HG02970 (cell line): ENCODE results near the gene PLEKHH1.
"Not testable (repeated sequence)": the region's sequence is repeated elsewhere in the genome, so short reads cannot be mapped to it uniquely, and the experiment has no call there.

ENCODE experiments used
- ATAC-seq: cut with Tn5 transposase; IDR thresholded peaks from one replicate; pipeline ENCODE4 v1.9.1; 2021; ENCODE audit warnings: mild to moderate bottlenecking, moderate library complexity, moderate number of reproducible peaks; ENCODE audit not compliant: unreplicated experiment, low FRiP score

The PLEKHH1 gene

DNA sequence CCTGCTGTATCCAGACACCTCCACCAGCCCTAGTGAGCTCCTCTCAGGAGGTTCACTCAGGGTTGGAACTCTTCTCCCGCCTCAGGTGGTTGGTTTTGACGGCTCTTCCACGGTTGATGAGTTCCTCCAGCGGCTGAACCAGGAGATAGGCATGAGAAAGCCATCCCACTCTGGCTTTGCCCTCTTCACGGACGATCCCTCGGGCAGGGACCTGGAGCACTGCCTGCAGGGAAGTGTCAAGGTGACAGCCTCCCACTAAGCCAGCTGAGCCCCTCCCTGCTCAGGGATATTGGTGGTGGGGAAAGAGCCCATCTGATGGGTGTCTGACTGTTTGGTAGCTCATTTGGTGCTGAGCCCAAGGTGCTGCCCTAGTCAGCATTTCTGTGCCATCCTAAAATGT lies 46.5 kb downstream of the PLEKHH1 start:
- no peak for ATAC-seq

DNA sequence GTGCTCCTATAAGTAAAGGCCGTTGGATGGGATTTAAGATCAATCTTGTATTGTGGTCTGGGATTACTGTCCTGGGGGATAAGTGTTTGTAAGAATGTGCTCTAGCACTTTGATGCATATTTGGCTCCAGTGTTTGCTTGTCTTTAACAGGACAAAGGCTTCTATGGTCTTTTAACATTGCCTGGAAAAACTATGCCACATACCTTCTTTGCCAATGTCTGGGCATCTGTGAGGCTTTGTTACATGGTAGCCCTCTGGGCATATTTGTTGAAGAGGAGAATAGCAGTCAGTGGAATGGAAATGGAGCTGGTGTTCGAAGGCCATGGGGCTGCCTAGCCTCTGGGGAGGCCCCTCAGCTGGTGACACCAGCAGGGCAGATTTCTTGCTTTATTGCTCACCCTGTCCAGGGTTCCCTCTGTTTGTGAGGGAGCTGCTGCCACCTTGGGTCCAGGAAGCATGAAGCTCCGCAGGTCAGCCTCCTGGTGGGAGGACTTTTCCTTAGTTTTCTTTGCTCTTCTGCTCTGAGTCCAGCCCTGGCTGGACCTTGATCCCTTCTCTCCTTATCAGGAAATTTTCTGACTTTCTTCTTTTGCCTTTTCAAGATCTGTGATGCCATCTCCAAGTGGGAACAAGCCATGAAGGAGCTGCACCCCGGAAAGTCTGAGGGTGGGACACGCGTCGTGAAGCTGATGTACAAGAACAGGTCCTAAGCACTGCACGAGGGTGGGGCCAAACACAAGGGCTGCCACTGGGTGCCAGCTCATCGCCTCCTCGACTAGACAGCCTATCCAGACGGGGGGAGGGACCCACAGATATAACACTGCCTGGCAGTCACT lies 47.5 kb downstream of the PLEKHH1 start:
- ATAC-seq, result no peak

DNA sequence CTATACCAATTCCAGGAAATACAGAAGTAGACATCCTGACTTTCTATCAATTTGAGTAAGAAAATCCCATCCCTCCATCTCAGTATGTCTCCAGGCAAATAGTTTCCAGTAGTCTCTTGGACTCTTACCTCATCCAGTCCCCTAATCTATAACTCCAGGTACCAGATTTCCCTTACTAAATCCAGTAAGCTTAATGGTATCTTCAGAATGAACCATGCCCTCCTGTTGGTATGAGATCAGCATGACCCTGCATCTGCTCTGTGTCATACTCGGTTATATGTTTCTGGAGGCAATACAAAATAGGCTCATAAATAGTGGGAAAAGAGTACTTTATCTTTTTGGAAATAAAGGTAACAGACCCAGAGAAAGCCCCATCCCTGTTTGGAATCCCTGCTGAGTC lies 48.6 kb downstream of the PLEKHH1 start:
- ATAC-seq, result no peak

DNA sequence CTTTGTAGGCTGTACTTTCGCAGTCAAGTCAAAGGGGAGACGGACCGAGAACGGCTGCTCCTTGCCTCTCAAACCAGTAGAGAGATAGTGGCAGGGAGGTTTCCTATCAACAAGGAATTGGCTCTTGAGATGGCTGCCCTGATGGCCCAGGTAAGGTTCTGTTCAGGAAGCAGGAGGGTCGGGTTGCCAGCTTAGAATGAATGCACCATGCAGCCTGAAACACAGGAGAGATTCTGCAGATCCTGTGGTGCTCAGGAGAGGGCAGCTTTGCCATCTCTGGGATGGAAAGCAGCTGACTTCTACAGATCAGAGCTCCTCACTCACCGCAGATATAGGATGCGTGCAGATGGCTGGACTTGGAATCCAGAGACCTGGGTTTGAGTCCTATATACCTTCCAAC lies 49.0 kb downstream of the PLEKHH1 start:
- ATAC-seq, result no peak

DNA sequence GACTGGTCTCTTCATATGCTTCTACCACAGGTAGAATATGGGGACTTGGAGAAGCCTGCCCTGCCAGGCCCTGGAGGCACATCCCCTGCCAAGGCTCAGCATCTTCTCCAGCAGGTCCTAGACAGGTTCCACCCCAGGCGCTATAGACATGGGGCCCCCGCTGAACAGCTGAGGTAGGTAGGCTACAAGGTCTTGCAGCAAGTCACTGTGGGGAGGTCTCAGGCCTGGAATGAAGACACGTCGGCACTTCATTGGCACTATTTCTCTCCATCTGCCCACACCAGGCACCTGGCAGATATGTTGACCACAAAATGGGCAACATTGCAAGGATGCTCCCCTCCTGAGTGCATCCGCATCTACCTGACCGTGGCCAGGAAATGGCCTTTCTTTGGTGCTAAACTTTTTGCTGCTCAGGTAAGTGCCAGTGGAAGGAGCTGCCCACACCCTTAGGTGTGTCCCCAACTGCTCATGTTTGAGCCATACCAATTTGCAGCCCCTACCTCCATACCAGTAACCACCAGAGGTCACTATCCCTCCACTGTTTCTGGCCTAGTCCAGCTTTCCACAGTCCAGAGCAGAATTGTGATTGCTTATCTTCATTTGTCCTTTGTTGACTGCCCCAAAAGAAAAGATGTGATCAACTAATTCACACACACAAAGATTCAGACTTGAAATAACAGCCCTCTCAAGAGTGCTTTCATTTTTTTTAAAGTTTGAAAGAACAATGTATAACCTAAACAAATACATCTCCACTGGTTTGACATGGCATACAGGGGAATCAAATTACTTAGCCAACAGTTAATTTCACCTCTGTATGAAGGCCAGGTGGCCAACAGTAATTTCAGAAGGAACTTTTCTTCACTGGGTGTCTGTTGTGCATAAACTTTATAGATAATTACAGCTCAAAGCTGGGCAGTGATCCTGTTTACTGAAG lies 50.9 kb downstream of the PLEKHH1 start:
- no peak for ATAC-seq

DNA sequence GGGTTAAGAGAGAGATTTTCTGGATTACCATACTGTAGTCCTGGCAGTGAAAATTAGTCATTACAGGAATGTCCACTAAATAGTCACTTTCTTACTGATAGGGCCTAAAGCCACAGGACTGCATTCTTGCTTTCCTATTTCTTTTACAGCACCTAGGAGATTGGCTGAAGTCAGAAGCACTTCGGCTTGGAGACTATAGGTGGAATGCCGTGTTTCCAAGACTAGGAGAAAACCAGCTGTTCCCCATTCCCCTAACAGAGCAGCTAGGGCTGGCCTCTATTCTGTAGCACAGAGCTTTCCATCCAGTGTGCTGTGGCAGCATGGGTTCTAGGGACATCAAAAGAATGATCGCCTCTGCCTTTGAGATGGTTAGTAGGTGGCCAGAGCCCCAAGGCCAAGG lies 51.9 kb downstream of the PLEKHH1 start:
- ATAC-seq, result no peak

DNA sequence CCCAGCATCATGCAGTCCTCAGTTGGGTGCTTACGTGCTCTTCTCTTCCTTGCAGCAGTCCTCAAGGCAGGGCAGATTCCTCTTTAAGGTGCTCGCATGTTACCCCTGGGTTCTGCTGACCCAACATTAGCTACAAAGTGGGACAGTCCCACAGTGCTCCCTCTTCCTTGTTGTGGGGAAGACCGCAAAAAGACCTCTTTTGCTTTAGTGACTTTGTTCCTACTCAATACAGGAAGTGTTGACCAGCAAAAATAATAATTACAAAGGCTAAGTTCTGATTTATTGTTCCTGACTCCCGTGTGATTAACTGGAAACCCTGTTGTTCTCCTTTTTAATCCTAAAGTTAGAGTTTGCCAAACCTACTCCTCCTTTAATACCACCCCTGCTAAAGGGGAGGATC lies 53.3 kb downstream of the PLEKHH1 start:
- ATAC-seq, result no peak

DNA sequence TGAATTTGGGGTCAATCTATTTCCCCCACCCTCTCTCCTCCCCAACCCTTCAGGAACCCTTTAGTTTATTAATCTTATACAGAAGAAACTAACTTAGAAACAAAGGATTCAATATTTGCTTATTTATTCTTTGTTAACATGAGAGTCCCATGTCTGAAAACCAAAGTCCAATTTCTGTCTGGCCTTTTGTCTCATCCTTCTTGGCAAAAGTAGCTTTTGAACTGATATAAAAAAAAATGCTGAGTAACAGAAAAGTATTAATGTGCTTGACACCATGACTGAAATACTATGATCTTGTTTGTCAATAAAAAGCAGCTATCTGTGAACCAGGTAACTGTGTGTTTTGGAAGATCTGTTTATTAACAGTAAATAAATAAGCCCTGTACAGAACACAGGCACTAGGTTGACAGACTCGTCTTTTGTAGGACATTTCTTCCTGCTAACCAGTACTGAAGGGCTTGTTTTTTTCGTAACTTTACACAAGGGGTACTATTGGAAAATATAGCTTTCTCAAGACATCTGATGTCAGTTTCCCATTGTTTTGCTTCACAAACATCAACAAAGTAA lies 56.2 kb downstream of the PLEKHH1 start:
- ATAC-seq, result no peak

DNA sequence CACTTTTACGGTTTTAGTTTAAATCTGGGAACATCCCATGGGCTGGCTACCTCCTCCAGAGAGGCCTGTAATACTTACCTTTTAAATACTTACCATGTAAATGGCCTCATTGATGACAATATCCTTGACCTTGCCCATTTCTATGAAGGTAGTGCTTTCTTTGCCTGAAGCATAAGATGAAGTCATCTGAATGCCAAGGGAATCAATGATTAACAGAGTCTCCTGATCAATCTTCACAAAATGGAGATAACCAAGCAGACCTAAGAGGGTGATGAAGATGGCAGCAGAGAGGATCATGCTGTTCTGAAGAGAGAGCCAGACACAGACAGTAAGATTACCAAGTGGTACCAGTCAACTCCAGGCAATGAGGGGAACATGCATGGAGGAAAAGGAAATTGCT lies 60.6 kb downstream of the PLEKHH1 start:
- not testable (repeated sequence) for ATAC-seq

DNA sequence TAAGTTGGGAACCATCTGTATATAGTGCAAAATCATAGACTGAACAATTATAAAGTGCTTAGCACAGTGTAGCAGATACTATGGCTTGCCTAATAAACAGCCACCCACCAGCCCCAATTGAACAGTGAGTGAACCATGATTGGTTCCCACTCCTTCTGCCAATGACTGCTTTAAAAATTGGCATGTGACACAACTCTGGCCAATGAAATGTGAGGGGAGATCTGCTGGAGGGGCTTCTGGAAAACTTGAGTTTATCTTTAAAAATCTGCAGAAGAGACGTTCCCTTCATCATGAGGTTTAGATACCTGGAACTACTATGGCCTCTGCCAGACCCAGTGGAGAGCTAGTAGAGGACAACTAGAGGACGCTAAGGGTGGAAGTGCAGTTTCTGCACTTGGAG lies 62.3 kb downstream of the PLEKHH1 start:
- ATAC-seq, result no peak

DNA sequence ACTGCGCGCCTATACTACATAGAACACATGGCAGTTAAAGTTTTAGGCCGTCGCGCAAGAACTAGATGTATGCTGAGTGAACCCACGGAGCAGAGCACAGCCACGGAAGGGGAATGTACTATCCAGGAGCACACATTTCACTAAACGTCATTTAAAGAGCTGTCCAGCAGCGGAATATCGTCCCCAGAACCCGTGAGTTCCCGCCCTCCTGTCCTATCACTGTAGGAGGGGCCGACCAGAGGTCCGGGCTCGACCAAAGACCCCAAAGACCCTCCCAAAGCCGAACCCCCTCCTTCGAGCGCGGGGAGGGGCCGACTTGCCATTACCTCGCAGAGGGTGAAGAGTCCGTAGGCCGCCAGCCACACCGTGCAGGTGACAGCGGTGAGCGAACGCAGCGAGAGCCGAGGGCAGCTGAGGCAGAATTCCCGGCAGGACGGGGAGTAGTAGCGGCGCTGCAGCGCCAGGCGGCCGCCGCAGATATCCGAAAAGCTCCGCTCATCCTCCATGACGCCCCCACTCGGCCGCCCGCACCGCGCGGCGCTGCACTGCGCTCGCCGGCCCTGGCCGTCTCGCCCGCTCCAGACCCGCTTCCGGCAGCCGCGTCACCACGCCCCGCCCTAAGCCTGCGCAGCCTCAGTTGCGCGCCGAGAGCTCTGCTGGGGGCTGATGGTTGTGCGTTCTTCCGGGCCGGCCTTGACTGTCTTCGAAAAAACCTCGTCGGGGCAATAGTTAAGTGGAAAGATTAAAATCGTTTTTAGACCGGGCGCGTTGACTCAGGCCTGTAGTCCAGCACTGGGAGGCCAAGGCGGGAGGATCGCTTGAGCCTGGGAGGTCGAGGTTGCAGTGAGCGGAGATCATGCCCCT lies 66.8 kb downstream of the PLEKHH1 start, which contains the start of gene PIGH:
Gene PIGH (minus strand): TSS at position 571 of the 864 bp plus-strand sequence. CDS start 65 bp downstream, at position 506.
- peak; percentile 90 for ATAC-seq

DNA sequence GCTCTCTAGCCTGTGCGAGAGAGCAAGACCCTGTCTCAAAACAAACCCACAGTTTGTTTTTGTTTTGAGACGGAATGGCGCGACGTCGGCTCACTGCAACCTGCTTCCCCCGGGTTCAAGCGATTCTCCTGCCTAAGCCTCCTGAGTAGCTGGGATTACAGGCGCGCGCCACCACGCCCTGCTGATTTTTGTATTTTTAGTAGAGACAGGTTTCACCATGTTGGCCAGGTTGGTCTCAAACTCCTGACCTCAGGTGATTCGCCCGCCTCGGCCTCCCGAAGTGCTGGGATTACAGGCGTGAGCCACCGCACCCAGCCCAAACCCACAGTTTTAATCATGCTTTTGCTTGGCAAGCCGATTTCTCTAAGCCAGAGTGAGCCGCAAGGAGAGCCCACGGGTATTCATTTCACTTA lies 67.5 kb downstream of the PLEKHH1 start:
- ATAC-seq, result not testable (repeated sequence)

DNA sequence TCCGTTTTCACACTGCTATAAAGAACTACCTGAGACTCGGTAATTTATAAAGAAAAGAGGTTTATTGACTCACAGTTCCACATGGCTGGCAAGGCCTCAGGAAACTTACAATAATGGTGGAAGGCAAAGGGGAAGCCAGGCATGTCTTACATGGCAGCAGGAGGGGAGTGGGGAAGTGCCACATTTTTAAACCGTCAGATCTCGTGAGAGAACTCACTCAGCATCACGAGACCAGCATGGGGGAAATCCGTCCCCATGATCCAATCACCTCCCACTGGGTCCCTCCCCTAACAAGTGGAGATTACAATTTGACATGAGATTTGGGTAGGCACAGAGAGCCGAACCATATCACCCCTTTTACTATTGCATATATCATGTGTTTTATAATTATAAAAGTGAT lies 69.0 kb downstream of the PLEKHH1 start:
- ATAC-seq, result no peak

DNA sequence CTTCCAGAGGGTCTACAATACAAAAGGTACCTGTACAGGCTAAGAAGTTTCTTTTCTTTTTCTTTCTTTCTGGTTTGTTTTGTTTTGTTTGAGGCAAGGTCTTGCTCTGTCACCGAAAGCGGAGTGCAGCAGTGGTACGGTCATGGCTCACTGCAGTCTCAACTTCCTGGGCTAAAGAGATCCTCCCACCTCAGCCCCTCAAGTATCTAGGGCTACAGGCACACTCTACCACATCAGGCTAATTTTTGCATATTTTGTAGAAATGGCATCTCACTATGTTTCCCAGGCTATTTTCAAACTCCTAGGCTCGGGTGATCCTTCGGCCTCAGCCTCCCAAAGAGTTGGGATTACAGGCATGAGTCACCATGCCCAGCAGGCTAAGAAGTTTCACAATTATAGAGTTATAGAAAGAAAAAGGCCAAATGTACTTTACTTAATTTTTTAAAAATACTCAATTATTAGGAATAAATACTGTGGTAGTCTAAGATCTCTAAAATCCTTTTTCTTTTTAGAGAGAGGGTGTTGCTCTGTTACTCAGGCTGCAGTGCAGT lies 70.0 kb downstream of the PLEKHH1 start:
- no peak for ATAC-seq

DNA sequence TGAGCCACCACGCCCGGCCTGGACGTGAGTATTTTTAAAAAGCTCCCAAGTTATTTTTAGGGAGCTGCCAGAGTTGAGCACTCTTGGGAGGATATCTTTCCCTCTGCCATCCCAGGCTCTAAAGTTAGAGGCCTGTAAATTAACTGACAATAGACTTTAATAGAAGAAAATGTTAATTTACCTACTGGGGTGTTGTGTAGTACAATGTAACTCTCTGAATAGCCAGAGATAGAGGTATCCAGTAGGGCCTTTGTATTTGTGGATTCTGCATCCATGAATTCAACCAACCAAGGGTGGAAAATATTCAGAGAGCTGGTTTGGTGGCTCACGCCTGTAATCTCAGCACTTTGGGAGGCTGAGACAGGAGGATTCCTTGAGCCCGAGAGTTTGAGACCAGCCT lies 74.6 kb downstream of the PLEKHH1 start:
- ATAC-seq, result no peak

DNA sequence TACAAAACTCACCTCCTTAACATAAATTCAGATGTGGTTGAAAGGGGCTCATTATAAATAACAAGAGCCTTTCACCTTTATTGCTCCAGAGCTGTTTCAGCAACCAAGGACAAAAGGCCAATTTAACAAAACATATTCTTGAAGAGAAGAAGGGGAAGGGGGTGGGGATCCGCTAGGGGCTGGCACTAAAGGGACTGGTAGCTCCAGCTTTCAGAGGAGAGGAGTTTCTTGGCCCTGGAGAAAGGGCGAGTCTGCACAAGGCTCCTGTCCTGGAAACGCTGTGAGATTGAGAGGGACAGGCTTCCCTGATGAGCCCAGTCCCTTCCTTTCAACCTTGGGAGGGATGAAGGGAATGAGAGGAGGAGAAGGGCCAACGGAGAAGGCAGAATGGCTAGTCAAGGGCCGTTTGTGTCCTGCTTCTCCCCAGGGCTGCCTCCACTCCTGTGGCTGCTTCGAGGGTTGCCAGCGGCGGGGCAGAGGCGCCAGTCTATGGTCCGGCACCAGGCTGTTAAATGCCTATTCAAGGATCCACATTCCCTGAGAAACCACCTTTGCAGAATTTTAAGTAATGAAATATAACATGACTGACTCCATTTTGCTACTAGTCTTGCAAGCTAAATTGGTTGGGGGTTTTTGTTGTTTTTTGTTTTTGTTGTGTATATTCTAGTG lies 76.7 kb downstream of the PLEKHH1 start:
- ATAC-seq, result no peak

DNA sequence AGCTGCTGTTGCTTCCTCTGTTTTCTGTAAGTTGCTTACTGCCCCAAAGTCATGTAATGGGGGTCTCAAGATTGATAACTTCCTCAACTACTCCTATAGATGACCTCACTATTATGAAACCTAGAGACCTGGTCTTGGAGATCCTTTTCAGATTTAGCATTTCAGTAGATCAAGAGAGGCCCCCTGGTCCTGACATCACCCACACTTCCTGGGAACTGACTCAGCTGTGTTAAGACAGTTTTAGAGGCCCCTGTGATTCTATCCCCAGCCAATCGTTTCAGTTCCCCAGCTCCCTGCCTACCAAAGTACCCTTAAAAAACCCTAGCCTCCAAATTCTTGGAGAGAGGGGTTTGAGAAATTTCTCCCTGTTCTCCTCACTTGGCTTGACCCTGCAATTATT lies 77.4 kb downstream of the PLEKHH1 start:
- ATAC-seq, result no peak

DNA sequence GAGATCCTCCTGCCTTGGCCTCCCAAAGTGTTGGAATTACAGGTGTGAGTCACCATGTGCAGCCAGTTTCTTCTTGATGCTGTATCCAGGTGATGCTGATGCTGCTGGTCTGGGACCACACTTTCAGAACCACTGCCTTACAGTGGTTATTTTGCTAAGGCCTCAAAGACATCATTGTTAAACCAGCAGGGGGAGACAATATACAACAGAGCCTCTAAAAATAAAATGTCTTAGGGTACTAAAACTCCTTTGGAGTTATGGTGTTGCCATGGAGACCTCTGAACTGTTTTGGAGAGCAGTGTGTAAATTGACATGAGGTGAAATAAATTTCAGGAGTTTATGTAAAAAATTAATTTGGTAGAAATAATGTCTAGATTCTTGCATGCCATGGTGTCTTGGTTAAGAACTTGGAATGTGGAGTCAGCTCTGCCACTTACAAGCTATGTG lies 85.5 kb downstream of the PLEKHH1 start:
- no peak for ATAC-seq
